GM19240 (cell line): ENCODE results near the gene KCNA10.

Experiments used
- DNase-seq: peaks from one replicate; pipeline ENCODE4 v3.0.0; 2011; ENCODE audit warnings: low spot score; ENCODE audit not compliant: insufficient read length

KCNA10 gene

GRCh38 chr1:110478886-110479285, 40.1 kb downstream of the KCNA10 start:
- DNase-seq = no peak

GRCh38 chr1:110477967-110478640, 40.9 kb downstream of the KCNA10 start:
- no peak for DNase-seq

GRCh38 chr1:110477445-110477957, 41.5 kb downstream of the KCNA10 start:
- DNase-seq = no peak

- DNase-seq = no peak
These were observed 41.9 kb downstream of the KCNA10 start for GRCh38 chr1:110477041-110477440.

GRCh38 chr1:110476028-110476765, 42.8 kb downstream of the KCNA10 start:
- DNase-seq = no peak

GRCh38 chr1:110475362-110476027, 43.5 kb downstream of the KCNA10 start:
- no peak for DNase-seq

GRCh38 chr1:110474444-110474843, 44.5 kb downstream of the KCNA10 start:
- DNase-seq = no peak

GRCh38 chr1:110472546-110472945, 46.4 kb downstream of the KCNA10 start:
- no peak for DNase-seq

GRCh38 chr1:110471131-110471530, 47.8 kb downstream of the KCNA10 start:
- no peak for DNase-seq
